ENCODE data around the gene P2RY12.

P2RY12 gene

GRCh38 chr3:151296226-151296625, 88.3 kb downstream of the P2RY12 start:
- no peaks in the 10 kb centered on the region for H3K79me2 ChIP-seq (ENCODE audit: control insufficient read depth, low read length)
- no peak overlapping the region for H3K4me3 ChIP-seq (ENCODE audit: low read length)
- no peaks in the 10 kb centered on the region for H3K36me3 ChIP-seq (ENCODE audit: control insufficient read depth, low read length)
- no peak overlapping the region for H3K4me2 ChIP-seq (ENCODE audit: low read length)
- no peak overlapping the region for H3K27ac ChIP-seq (ENCODE audit: low read depth, low read length)
- H3F3A ChIP-seq (ENCODE audit: control insufficient read depth, insufficient read depth): no peaks in the 10 kb centered on the region
- no peaks in the 10 kb centered on the region for H3K4me1 ChIP-seq (ENCODE audit: control insufficient read depth, low read length)
- H3K9me3 ChIP-seq (ENCODE audit: control insufficient read depth, insufficient read depth, low read length): no peaks in the 10 kb centered on the region
- H3K9me2 ChIP-seq (replicated peaks; ENCODE audit: control insufficient read depth, low read length): no peaks in the 10 kb centered on the region
- no peak for TF ChIP-seq CTCF (IDR thresholded peaks at IDR 0.05; ENCODE audit: low read depth, low read length, poor library complexity, severe bottlenecking)
- TF ChIP-seq EZH2phosphoT487 (IDR thresholded peaks at IDR 0.05; ENCODE audit: borderline replicate concordance, low read length): no peak
- no peaks in the 10 kb centered on the region for H3K27me3 ChIP-seq (ENCODE audit: control insufficient read depth, low read length)
- H4K20me1 ChIP-seq (ENCODE audit: control insufficient read depth, insufficient read depth, low read depth, low read length): no peaks in the 10 kb centered on the region

GRCh38 chr3:151293127-151293526, 91.4 kb downstream of the P2RY12 start:
- no peaks in the 10 kb centered on the region for H3K9me3 ChIP-seq (ENCODE audit: control insufficient read depth, insufficient read depth, low read length)
- H3F3A ChIP-seq (ENCODE audit: control insufficient read depth, insufficient read depth): no peaks in the 10 kb centered on the region
- no peaks in the 10 kb centered on the region for H3K9me2 ChIP-seq (replicated peaks; ENCODE audit: control insufficient read depth, low read length)
- TF ChIP-seq EZH2phosphoT487 (IDR thresholded peaks at IDR 0.05; ENCODE audit: borderline replicate concordance, low read length) (no peak), CTCF (IDR thresholded peaks at IDR 0.05; ENCODE audit: low read depth, low read length, poor library complexity, severe bottlenecking) (no peak)
- H3K27me3 ChIP-seq (ENCODE audit: control insufficient read depth, low read length): no peaks in the 10 kb centered on the region
- no peaks in the 10 kb centered on the region for H4K20me1 ChIP-seq (ENCODE audit: control insufficient read depth, insufficient read depth, low read depth, low read length)
- no peaks in the 10 kb centered on the region for H3K79me2 ChIP-seq (ENCODE audit: control insufficient read depth, low read length)
- H3K36me3 ChIP-seq (ENCODE audit: control insufficient read depth, low read length): no peaks in the 10 kb centered on the region
- no peak overlapping the region for H3K27ac ChIP-seq (ENCODE audit: low read depth, low read length)
- no peak overlapping the region for H3K4me2 ChIP-seq (ENCODE audit: low read length)
- no peak overlapping the region for H3K4me3 ChIP-seq (ENCODE audit: low read length)
- H3K4me1 ChIP-seq (ENCODE audit: control insufficient read depth, low read length): no peaks in the 10 kb centered on the region

- TF ChIP-seq CTCF (IDR thresholded peaks at IDR 0.05; ENCODE audit: low read depth, low read length, poor library complexity, severe bottlenecking): peak; percentile 54
- no peak for TF ChIP-seq EZH2phosphoT487 (IDR thresholded peaks at IDR 0.05; ENCODE audit: borderline replicate concordance, low read length)
- Histone ChIP-seq H3K79me2 (ENCODE audit: control insufficient read depth, low read length) (no peaks in the 10 kb centered on the region), H3F3A (ENCODE audit: control insufficient read depth, insufficient read depth) (no peaks in the 10 kb centered on the region), H3K27me3 (ENCODE audit: control insufficient read depth, low read length) (no peaks in the 10 kb centered on the region), H3K9me2 (replicated peaks; ENCODE audit: control insufficient read depth, low read length) (no peaks in the 10 kb centered on the region), H3K4me1 (ENCODE audit: control insufficient read depth, low read length) (no peaks in the 10 kb centered on the region), H3K4me2 (ENCODE audit: low read length) (no peak overlapping the region), H3K9me3 (ENCODE audit: control insufficient read depth, insufficient read depth, low read length) (no peaks in the 10 kb centered on the region), H3K36me3 (ENCODE audit: control insufficient read depth, low read length) (no peaks in the 10 kb centered on the region), H3K27ac (ENCODE audit: low read depth, low read length) (no peak overlapping the region), H4K20me1 (ENCODE audit: control insufficient read depth, insufficient read depth, low read depth, low read length) (no peaks in the 10 kb centered on the region), H3K4me3 (ENCODE audit: low read length) (no peak overlapping the region)
Observed at GRCh38 chr3:151290673-151291072, 93.9 kb downstream of the P2RY12 start.

DNA sequence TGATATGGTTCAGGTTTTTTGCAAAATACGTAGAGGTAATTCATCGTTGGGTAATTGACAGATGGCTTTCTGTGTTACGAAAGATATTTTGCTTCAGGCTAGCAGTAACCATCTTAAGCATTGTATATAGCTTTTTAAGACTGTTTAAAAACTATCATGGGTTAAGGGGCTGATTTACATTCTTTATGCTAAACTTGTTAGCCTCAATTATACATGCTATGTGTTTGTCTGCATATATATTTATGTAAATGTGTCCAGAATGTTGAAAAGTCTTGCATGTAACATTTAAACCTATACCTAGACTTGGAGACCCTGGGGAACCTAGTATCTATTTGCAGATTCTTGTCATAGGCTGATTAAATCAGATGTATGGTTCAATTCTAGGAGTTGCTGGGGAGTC, 95.1 kb downstream of the P2RY12 start:
- Histone ChIP-seq H3K4me3 (ENCODE audit: low read length) (no peak overlapping the region), H3K27ac (ENCODE audit: low read depth, low read length) (no peak overlapping the region), H3K79me2 (ENCODE audit: control insufficient read depth, low read length) (no peaks in the 10 kb centered on the region), H3K4me2 (ENCODE audit: low read length) (no peak overlapping the region), H3K36me3 (ENCODE audit: control insufficient read depth, low read length) (no peaks in the 10 kb centered on the region), H3K4me1 (ENCODE audit: control insufficient read depth, low read length) (no peaks in the 10 kb centered on the region), H3K9me2 (replicated peaks; ENCODE audit: control insufficient read depth, low read length) (no peaks in the 10 kb centered on the region), H3F3A (ENCODE audit: control insufficient read depth, insufficient read depth) (no peaks in the 10 kb centered on the region), H3K27me3 (ENCODE audit: control insufficient read depth, low read length) (no peaks in the 10 kb centered on the region), H4K20me1 (ENCODE audit: control insufficient read depth, insufficient read depth, low read depth, low read length) (no peaks in the 10 kb centered on the region), H3K9me3 (ENCODE audit: control insufficient read depth, insufficient read depth, low read length) (no peaks in the 10 kb centered on the region)
- TF ChIP-seq EZH2phosphoT487 (IDR thresholded peaks at IDR 0.05; ENCODE audit: borderline replicate concordance, low read length): no peak
- TF ChIP-seq CTCF (IDR thresholded peaks at IDR 0.05; ENCODE audit: low read depth, low read length, poor library complexity, severe bottlenecking): no peak

Data from DOHH2 (cell line).